Measurements from ENCODE around the gene KCNMA1.

KCNMA1 gene

DNA sequence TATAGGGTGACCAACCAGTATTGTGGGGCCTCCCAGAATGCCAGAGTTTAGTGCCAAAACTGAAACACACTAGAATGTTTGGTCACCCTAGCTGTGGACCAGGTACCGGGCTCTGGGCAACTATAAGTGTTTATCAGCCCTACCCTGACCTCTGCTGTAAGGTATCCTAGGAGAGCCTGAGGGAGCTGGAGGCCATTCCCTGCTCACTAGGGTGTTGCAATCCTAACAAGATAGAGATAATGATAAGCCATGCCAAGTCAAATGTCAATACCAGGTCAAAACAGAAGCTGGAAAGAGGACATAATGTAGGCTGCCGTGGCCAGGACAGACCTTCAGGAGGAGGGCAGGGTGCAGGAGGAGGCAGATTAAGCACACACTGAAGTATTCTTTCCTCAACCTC is 151.8 kb downstream of the KCNMA1 start:
- DNase-seq (ENCODE audit: low read depth), result no peak

DNA sequence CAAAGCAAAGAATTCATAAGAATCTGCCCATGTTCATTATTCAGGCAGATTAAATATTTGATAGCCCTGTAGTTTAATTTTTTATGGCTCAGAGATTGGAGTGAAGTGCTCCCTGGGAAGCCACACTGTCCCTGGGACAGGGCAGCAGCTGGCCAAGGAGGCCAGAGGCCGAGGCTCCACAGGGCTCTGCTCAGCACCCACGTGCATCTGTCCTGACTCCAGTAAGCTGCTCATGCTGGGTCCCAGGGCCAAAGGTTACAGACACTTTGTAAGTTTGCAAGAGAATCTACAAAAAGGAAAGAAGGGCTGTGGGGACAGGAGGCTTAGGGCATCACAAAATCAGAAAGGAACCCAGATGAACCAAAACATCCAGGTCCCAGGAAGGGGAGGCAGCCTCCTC is 155.5 kb downstream of the KCNMA1 start:
- DNase-seq (ENCODE audit: low read depth), result no peak

DNA sequence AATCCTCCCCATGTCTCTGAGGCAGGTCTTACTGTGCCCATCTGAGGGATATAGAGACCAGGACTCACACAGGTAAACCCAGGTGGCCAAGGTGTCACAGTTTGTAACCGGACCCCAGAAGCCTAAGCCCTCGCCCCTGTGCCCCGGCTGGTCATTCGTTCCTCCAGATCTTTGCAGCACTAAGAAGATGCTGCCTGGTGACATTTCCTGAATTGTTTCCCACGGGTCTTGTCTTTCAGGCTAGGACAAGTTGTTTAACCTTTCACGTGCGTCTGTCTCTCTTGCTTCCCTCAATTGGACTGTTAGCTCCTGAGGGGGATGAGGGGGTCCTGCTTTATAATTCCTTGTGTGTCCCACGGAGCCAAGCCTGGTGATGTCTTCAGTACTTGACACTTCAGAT is 158.0 kb downstream of the KCNMA1 start:
- DNase-seq (ENCODE audit: low read depth), result no peak

- DNase-seq (ENCODE audit: low read depth), result no peak
Measured at GRCh38 chr10:77478962-77479359, 158.6 kb downstream of the KCNMA1 start.

- peak; percentile 95 for DNase-seq (ENCODE audit: low read depth)
Measured at GRCh38 chr10:77478247-77478961, 159.2 kb downstream of the KCNMA1 start.

- DNase-seq (ENCODE audit: low read depth), result no peak
Measured at GRCh38 chr10:77475522-77475921, 162.1 kb downstream of the KCNMA1 start.

DNA sequence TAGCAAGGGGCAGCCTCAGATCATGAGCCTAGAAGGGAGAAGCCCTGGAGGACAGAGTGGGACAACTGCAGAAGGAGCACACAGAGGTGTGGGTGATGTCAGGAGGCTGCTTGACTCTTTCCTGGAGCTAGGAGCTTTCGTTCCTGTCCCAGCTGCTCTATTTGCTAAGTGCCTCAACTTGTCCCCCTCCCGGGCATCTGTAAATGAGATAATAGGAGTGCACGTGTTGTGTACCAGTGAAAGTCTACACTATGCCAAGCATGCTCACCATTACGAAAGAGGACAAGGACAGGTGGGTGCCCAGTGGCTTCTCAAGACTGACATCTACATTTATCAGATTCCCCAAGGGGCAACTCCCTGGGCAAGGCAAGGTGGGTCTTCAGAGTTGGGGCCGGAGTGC is 162.7 kb downstream of the KCNMA1 start:
- DNase-seq (ENCODE audit: low read depth), result no peak

- DNase-seq (ENCODE audit: low read depth), result no peak
Measured at GRCh38 chr10:77474386-77474785, 163.2 kb downstream of the KCNMA1 start.

- DNase-seq (ENCODE audit: low read depth), result no peak
Measured at GRCh38 chr10:77472146-77472545, 165.5 kb downstream of the KCNMA1 start.

DNA sequence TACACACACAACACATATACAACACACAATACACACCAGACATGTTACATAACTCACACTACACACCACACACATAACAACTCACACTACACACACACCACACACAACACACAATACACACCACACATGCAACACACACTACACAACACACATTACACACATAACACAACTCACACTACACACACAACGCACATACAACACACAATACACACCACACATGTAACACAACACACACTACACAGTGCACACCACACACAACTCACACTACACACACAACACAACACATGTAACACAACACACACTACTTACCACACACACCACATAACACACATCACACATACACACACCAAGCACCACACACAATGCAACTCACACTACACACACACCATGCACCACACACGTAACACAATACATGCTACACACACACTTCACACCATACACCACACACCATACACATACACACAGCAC is 166.5 kb downstream of the KCNMA1 start:
- no peak for DNase-seq (ENCODE audit: low read depth)

DNA sequence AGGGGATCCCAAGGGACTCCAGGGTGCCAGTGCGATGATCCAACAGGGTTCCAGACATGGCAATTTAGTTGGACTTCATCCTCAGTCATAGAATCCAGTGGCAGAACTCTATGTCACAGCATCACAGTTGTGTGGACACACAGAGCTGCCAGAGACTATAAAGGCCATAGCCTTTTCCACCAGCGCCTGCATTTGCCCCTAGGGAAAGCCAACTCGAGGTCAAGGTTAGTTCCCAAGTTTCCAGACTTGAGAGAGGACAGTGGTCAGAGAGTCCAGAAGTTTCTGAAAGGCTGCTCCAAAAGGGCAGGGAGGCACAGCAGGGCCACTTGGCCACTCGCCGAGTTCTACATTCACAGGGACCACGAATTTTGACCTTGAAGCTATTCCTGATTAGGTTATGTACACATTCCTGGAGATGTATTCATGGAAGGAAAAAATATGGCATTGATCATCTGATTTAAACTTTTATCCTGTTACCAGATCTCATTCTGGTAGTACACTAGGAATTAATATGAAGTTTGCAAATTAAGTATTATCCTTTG is 170.1 kb downstream of the KCNMA1 start:
- no peak for DNase-seq (ENCODE audit: low read depth)

DNA sequence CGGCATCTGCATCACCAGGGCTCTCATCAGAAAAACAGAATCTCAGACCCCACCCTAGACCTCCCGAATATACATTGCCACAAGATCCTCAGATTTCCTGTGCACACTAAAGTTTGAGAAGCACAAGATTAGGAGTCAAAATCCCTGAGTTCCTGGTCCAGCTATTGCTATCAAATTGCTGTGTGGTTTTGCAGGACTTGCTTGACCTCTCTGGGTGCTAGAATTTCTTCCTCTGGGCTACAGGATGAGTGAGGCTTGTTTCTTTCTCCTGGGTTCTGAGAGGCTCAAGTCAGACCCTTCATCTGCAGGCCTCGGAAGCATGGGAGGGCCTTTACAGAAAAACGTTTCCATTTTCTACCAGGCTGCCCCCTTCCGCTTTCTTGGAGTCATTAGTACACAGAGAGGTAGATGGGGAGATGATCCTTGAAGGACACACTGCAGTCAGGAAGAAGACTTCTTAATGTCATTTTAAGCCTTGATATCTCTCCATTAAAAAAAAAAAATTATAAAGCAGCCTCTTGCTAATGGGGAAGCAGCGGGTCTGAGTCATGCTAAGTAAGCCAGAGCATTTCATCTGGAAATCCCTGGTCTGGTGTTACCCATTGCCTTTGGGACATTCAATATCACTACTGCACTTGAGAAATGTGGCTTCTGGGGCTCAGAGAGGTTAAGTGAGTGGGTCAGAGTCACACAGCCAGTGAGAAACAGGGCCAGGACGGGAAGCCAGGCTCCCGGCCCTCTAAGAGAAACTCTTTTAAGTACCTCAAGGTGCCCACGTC is 173.5 kb downstream of the KCNMA1 start:
- peak; percentile 52 for DNase-seq (ENCODE audit: low read depth)

DNA sequence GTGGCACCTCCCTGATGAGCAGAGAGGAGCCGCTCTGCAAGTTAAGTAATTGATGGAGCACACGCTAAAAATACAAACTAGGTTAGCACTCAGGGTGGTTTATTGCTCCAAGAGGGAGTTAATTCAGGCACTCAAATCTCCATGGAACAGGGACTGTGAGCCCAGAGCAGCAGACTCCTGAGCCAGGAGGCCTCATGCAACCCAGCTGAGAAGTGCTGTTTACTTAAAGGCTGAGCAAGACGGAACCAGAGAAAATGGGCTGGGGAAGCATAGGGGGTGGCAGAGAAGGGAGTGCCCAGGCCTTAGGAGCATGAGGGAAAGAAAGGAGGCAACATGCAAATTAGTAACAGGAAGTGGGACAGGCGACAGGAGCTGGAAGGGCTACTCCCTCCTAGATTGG is 174.1 kb downstream of the KCNMA1 start:
- no peak for DNase-seq (ENCODE audit: low read depth)

DNA sequence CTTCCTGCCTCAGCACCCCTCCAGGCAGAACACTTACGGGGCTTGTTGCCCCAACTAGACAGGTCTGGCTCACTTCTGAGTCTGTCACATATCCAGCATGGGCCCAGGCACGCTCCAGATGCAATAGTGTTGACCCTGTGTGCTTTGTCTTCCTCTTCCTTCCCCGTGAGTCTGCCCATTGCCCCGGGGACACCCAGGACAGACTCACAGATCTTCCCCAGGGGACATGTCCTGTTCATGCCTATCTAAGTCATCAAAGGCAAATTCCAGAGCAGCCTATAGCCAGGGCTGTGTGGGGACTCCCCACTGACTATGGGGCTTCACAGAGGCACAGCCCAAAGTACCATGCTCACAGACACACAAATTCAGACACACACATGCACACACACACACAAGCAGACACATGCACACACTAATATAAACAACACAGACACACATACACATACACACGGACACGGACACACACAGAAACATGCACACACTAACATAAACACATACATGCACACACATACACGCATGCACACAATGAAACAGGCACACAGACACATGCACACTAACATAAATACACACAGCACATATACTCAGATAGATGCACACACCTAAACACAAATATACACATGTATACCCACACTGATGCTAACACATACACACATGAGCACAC is 175.8 kb downstream of the KCNMA1 start:
- DNase-seq (ENCODE audit: low read depth), result no peak

- DNase-seq (ENCODE audit: low read depth), result no peak
Measured at GRCh38 chr10:77459905-77460304, 177.7 kb downstream of the KCNMA1 start.

- DNase-seq (ENCODE audit: low read depth), result peak; percentile 23
Measured at GRCh38 chr10:77458986-77459590, 178.5 kb downstream of the KCNMA1 start.

- DNase-seq (ENCODE audit: low read depth), result no peak
Measured at GRCh38 chr10:77457721-77458120, 179.9 kb downstream of the KCNMA1 start.

- no peak for DNase-seq (ENCODE audit: low read depth)
Measured at GRCh38 chr10:77457266-77457665, 180.3 kb downstream of the KCNMA1 start.

DNA sequence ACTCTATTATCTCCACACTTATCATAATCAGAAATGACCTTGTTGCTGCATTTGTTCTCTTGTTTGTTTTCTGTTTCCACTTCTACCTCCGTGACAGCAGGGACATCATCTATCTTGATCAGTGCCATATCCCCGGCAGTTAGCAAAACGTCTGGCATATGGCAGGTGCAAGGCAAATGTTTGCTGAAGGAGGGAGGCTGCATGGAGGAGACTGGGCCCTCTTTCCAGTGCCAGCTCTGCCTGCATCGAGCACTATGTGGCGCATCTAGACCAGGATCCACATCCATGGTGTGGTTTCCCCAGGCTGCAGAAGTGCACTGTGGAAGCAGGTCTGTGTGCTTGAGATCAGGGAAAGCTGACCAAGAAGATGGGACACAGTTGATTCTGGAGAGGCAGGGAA is 181.2 kb downstream of the KCNMA1 start:
- DNase-seq (ENCODE audit: low read depth), result no peak

DNA sequence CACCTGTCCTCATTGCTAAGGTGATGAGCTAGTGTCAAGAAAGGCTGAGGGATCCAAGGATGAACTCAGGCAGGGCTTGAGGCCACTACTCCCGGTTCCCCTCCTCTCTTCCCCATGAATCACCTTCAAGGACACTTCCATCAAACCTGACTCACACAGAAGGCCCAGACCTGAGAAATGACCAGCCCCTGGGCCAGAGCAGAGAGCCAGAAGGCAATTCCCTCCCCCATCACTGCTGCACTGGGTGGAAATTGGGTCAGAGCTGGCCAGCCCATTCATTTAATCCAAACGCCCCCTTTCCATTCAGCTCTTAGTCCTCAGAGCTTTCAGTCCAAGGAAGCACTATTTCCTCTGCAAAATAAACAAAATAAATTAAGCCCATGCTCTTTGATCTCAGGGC is 182.0 kb downstream of the KCNMA1 start:
- peak; percentile 81 for DNase-seq (ENCODE audit: low read depth)

DNA sequence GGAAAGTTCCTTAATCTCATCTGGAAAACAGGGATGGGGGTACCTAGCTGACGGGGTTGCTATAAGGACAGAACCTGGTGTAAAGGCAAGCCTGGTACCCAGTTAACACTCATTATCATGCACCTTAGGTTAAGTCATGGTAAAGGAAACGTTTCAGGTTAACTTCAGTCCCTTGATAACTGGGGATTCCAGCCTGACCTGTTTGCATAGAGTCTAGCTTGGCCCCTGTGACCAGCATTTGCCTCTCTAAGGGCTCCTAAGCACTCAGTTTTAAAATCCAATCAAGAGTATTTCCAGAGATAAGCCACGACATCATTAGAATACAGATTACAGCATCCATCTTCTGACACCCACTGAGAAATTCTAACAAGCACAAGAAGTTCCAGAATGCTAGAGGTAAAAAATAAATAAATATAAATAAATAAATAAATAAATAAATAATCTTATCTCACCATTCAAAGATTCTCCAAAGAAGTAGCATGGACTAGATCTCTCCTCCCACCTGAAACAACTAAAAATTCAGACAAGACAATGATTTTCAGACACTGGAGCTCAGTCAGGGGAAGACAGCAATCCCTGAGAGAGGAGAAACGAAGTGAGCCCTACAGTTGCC is 184.6 kb downstream of the KCNMA1 start:
- no peak for DNase-seq (ENCODE audit: low read depth)

DNA sequence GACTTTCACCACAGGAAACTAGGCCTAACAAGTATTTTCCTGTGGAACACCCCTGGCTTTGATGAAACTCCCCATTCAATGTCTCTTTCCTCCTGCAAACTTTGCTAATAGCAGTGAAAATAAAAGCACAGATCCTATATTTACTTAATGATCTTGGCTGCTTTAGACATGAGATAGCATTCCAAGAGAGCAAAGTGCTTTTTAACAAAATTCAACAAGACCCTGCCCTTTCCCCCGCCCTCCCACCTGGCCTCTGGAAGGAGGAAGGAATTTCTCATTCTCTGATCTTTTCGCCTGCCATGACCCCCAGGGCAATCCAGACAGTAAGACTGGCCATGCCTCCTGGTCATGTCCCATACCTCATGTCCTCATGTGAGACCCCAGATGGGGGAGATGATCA is 185.7 kb downstream of the KCNMA1 start:
- no peak for DNase-seq (ENCODE audit: low read depth)
